H1 (cell line): ENCODE data around the gene ERCC1. TPM values are rescaled to one million over a fixed set of nuclear protein-coding genes. Genes with fewer than 3 reads are reported as not detected.

Experiments used
- CEBPB ChIP-seq: IDR thresholded peaks from 2 replicates; pipeline ENCODE4 v1.6.1; 2012; ENCODE audit warnings: low read depth, low read length
- HDAC6 ChIP-seq: IDR thresholded peaks from one replicate; pipeline ENCODE4 v1.7.1; 2012; ENCODE audit warnings: low read depth, mild to moderate bottlenecking, inconsistent platforms, low read length, moderate library complexity
- RNF2 ChIP-seq: fragments of 200-900, 300-1000 bp; sonication (generic); IDR thresholded peaks from 2 replicates; pipeline ENCODE4 v1.7.1; 2016; ENCODE audit warnings: borderline replicate concordance, low read depth, mild to moderate bottlenecking, antibody characterized with exemption, low read length; ENCODE audit not compliant: poor library complexity, severe bottlenecking; ENCODE audit errors: missing control alignments
- SUZ12 ChIP-seq: fragments of 200-600 bp; sonication (generic); IDR thresholded peaks from 2 replicates; pipeline ENCODE4 v1.6.1; 2012; ENCODE audit warnings: mild to moderate bottlenecking, inconsistent platforms, low read length, moderate library complexity, mixed read lengths
- polyA plus RNA-seq, 7 experiments: library from polyadenylated mRNA; depleted of rRNA in 3 of 7; stranded (reverse) in 5 of 7; unstranded in 2 of 7; fragments of >200 nt in 5 of 7; fragments of 200-250 nt in 2 of 7; gene quantifications; 1 replicate in 5 of 7; 2 replicates in 1 of 7; 4 replicates in 1 of 7; pipeline versions ENCODE4 v1.2.1 to v1.2.3, GENCODE V29; 2011 to 2013; ENCODE audit warnings: missing spikeins in 2 of 7, mixed read lengths in 2 of 7
- total RNA-seq: library from RNA; stranded (reverse); fragmentation: NEBNext Ultra II Directional; extraction: Animal tissue kit (Norgen Biotek cat#: 25700); gene quantifications from 2 replicates; pipeline ENCODE4 v1.2.1, GENCODE V29; 2021

The ERCC1 gene
- total and polyA plus RNA-seq, 2 of the 8 experiments (the other 6 are each of a cell fraction or from before 2014, with no cell fraction given), result 44.7 to 94.2 TPM

DNA sequence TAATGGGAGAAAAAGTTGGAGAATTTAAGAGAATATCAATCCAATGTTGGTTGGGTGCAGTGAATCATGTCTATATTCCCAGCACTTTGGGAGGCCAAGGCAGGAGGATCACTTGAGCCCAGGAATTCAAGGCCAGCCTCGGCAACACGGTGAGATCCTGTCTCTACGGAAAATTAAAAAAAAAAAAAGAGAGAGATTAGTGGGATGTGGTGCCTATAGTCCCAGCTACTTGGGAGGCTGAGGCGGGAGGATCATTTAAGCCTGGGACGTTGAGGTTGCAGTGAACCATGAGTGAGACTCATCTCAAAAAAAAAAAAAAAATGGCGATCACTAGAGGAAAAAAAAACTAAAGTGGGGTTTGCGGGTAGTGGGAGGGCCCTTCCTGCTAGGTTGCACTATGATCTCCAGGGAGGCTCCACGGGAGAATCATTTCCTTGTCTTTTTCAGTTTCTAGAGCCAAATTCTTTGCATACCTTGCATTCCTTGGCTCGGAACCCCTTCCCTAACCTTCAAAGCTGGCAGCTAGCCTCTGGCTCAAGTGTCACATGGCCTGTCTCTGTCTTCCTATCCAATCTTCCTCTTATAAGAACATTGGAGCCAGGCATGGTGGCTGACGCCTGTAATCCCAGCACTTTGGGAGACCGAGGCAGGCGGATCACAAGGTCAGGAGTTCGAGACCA lies 47.5 kb downstream of the ERCC1 start (continued):
- TF ChIP-seq SUZ12 (no peak), RNF2 (no peak), HDAC6 (no peak), CEBPB (no peak)
